Tibial nerve (tissue), 4 donors: ENCODE data around the gene SPIN4. TPM values are rescaled to one million over a fixed set of nuclear protein-coding genes. Genes with fewer than 3 reads are reported as not detected.

Source experiments
- DNase-seq, 2 donors: peaks; one replicate each; pipeline ENCODE4 v3.0.0-alpha.2; 2019; ENCODE audit warnings: low spot score in 2 of 2
- H3K27ac ChIP-seq, 4 donors: fragments of 200-600 bp; sonication (generic) in 3 of 4; one replicate each; pipeline ENCODE4 v1.5.1; 2017 to 2019; ENCODE audit warnings: mild to moderate bottlenecking in 1 of 4
- H3K27me3 ChIP-seq, 2 donors: fragments of 200-600 bp; sonication (generic) in 1 of 2; one replicate each; pipeline versions ENCODE4 v1.5.1 to v1.6.0; 2017 to 2019
- H3K36me3 ChIP-seq, 3 donors: fragments of 200-600 bp; sonication (generic); one replicate each; pipeline ENCODE4 v1.5.1; 2018 to 2019
- H3K4me1 ChIP-seq, 4 donors: fragments of 200-600 bp; sonication (generic) in 3 of 4; one replicate each; pipeline ENCODE4 v1.5.1; 2017 to 2019
- H3K4me3 ChIP-seq, 4 donors: fragments of 200-600 bp; sonication (generic) in 3 of 4; one replicate each; pipeline ENCODE4 v1.5.1; 2017 to 2019; ENCODE audit warnings: mild to moderate bottlenecking in 1 of 4, moderate library complexity in 1 of 4
- H3K9me3 ChIP-seq, 4 donors: fragments of 200-600 bp; sonication (generic) in 3 of 4; one replicate each; pipeline ENCODE4 v1.5.1; 2017 to 2019
- EP300 ChIP-seq, 2 donors: sonication (generic); formaldehyde crosslinking; IDR thresholded peaks; one replicate each; pipeline ENCODE4 v1.6.1; 2017; ENCODE audit warnings: antibody characterized with exemption in 2 of 2, mild to moderate bottlenecking in 1 of 2
- POLR2A ChIP-seq, 2 donors: fragments of 450-650 bp; IDR thresholded peaks; one replicate each; pipeline ENCODE4 v1.6.1; 2017; ENCODE audit warnings: antibody characterized with exemption in 2 of 2, mild to moderate bottlenecking in 2 of 2, moderate library complexity in 2 of 2
- WGBS, 2 donors: methylation state at CpG; one replicate each; pipeline ENCODE4 v1.1.5; 2018; 5-methylcytosine and 5-hydroxymethylcytosine counted together
- total RNA-seq, 4 donors: library from RNA; depleted of rRNA; stranded (reverse); fragments of >200 nt; gene quantifications; one replicate each; pipeline ENCODE4 v1.1.0, GENCODE V29; 2016
- TF ChIP-seq, protein P1 (sequence below), 5 experiments: fragments of 200-600 bp in 3 of 5; fragments of 450-650 bp in 2 of 5; sonication (generic) in 3 of 5; IDR thresholded peaks; one replicate each; pipeline ENCODE4 v1.5.1; 2016 to 2019; ENCODE audit warnings: antibody characterized with exemption in 5 of 5, mild to moderate bottlenecking in 3 of 5, moderate library complexity in 2 of 5

Gene SPIN4
- total RNA-seq, 4 donors from 2014 or later: 2.5 to 7.5 (median 4.5) TPM

DNA sequence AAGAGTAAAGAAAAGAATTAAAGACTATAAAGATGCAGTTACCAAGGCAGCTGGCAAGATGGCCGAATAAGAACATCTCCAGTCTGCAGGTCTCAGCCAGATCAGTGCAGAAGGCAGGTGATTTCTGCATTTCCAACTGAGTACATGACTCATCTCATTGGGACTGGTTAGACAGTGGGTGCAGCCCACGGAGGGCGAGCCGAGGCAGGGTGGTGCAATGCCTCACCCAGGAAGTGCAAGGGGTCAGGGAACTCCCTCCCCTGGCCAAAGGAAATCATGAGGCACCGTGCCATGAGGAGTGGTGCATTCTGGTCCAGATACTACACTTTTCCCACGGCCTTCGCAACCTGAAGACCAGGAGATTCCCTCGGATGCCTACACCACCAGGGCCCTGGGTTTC, 20.5 kb downstream of the SPIN4 start:
- DNase-seq: no peak
- TF ChIP-seq POLR2A (IDR thresholded peaks at IDR 0.05) (no peak), EP300 (IDR thresholded peaks at IDR 0.05) (no peak)
- TF ChIP-seq, protein P1, sequence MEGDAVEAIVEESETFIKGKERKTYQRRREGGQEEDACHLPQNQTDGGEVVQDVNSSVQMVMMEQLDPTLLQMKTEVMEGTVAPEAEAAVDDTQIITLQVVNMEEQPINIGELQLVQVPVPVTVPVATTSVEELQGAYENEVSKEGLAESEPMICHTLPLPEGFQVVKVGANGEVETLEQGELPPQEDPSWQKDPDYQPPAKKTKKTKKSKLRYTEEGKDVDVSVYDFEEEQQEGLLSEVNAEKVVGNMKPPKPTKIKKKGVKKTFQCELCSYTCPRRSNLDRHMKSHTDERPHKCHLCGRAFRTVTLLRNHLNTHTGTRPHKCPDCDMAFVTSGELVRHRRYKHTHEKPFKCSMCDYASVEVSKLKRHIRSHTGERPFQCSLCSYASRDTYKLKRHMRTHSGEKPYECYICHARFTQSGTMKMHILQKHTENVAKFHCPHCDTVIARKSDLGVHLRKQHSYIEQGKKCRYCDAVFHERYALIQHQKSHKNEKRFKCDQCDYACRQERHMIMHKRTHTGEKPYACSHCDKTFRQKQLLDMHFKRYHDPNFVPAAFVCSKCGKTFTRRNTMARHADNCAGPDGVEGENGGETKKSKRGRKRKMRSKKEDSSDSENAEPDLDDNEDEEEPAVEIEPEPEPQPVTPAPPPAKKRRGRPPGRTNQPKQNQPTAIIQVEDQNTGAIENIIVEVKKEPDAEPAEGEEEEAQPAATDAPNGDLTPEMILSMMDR (IDR thresholded peaks at IDR 0.05): no peak
- no peaks in the 10 kb centered on the region for H3K27me3 ChIP-seq

DNA sequence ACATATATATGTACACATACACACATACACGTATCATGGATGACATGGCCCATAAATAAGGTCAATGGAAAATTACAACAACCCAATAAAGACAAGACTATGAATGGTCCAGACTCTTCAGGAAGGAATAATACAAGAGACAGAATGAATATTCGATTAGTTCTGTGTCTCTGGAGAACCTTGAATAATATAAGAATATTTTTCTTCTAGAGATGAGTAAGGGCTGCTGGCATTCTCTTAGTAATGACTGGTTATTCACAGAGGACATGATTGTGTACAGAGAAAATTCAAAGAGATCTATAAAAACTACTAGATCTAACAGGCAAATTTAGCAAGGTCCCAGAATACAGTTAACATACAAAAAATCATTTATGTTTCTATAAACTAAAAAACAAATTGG, 23.3 kb downstream of the SPIN4 start:
- H3K4me1 ChIP-seq: no peaks in the 10 kb centered on the region
- H3K9me3 ChIP-seq: no peaks in the 10 kb centered on the region
- H3K27ac ChIP-seq: no peak overlapping the region
- 66 to 75% methylated on average over 2 of the region's 2 CpGs for WGBS, 2 donors
- peaks cover 0 to 6% (median 0%) of the 10 kb centered on the region in 3 donors for H3K36me3 ChIP-seq
- TF ChIP-seq EP300 (IDR thresholded peaks at IDR 0.05) (no peak), POLR2A (IDR thresholded peaks at IDR 0.05) (no peak)
- TF ChIP-seq, protein P1 (IDR thresholded peaks at IDR 0.05): no peak
- H3K27me3 ChIP-seq: no peaks in the 10 kb centered on the region
- DNase-seq: no peak
- H3K4me3 ChIP-seq: no peak overlapping the region

More for the DNA sequence above, 20.5 kb downstream of the SPIN4 start:
- Histone ChIP-seq H3K4me3 (no peak overlapping the region), H3K36me3 (peaks cover 0 to 6% (median 0%) of the 10 kb centered on the region in 3 donors), H3K9me3 (no peaks in the 10 kb centered on the region), H3K27ac (no peak overlapping the region), H3K4me1 (no peaks in the 10 kb centered on the region)
- 72 to 82% methylated on average over 4 to 8 of the region's 8 CpGs for WGBS, 2 donors

DNA sequence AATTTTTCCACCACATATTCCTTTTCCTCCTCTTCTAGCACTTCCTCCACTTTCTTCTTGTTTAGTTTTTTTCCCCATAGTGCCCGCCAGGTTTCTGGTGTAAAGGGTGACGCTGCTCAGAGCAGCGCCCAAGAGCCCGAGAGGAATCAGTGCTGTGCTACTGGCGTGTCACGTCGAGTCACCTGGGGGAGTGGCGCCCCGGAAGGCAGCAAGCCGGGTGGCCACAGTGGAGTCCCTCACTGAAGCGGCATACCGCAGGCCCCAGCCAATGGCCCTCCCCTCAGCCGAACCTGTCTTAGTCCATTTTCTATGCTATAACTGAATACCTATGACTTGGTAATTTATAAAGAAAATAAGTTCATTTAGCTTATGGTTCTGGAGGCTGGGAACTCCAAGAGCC, 51.5 kb downstream of the SPIN4 start:
- 94 to 97% methylated on average over 13 of the region's 13 CpGs for WGBS, 2 donors

More for the DNA sequence above, 51.5 kb downstream of the SPIN4 start:
- H3K4me3 ChIP-seq: no peak overlapping the region
- H3K27me3 ChIP-seq: no peaks in the 10 kb centered on the region
- peaks cover 0 to 7% (median under 1%) of the 10 kb centered on the region in 4 donors for H3K9me3 ChIP-seq
- no peaks in the 10 kb centered on the region for H3K36me3 ChIP-seq
- TF ChIP-seq POLR2A (IDR thresholded peaks at IDR 0.05): no peak
- no peak for TF ChIP-seq EP300 (IDR thresholded peaks at IDR 0.05)
- TF ChIP-seq, protein P1 (IDR thresholded peaks at IDR 0.05): no peak
- no peaks in the 10 kb centered on the region for H3K4me1 ChIP-seq
- no peak for DNase-seq
- H3K27ac ChIP-seq: no peak overlapping the region
